WI38 (cell line): Measurements from ENCODE around the gene ABI3.
A peak's percentile ranks its signal among the peaks of the same experiment; 100 is the strongest.

Experiments
- H3K4me3 ChIP-seq: 2 replicates; pipeline ENCODE4 v1.5.1; 2011; ENCODE audit warnings: low read depth, mild to moderate bottlenecking, control low read depth, low read length
- CTCF ChIP-seq: IDR thresholded peaks from 2 replicates; pipeline ENCODE4 v1.5.1; 2012; ENCODE audit warnings: low read depth, mild to moderate bottlenecking, control low read depth, low read length

ABI3 gene

GRCh38 chr17:49223168-49223516 lies 12.6 kb downstream of the ABI3 start:
- H3K4me3 ChIP-seq: no peak overlapping the region
- TF ChIP-seq CTCF: no peak

GRCh38 chr17:49223517-49224197 lies 13.2 kb downstream of the ABI3 start:
- TF ChIP-seq CTCF: peak; percentile 92
- H3K4me3 ChIP-seq: no peak overlapping the region

GRCh38 chr17:49224198-49224996 lies 13.9 kb downstream of the ABI3 start:
- no peak for TF ChIP-seq CTCF
- H3K4me3 ChIP-seq: no peak overlapping the region

- no peak overlapping the region for H3K4me3 ChIP-seq
These were observed 14.5 kb downstream of the ABI3 start for GRCh38 chr17:49224997-49225337.

GRCh38 chr17:49225554-49226236 lies 15.2 kb downstream of the ABI3 start:
- H3K4me3 ChIP-seq: no peak overlapping the region
- TF ChIP-seq CTCF: no peak

More at GRCh38 chr17:49224997-49225337, 14.5 kb downstream of the ABI3 start:
- no peak for TF ChIP-seq CTCF

GRCh38 chr17:49226771-49227435 lies 16.4 kb downstream of the ABI3 start:
- no peak for TF ChIP-seq CTCF
- H3K4me3 ChIP-seq: no peak overlapping the region
